GM23338 (cell line): Measurements from ENCODE around the gene PPP2R5A. TPM values are rescaled to one million over a fixed set of nuclear protein-coding genes. Genes with fewer than 3 reads are reported as not detected.

Experiments
- ATAC-seq: fragments of 200-7000 bp; cut with Tn5 transposase; 3 replicates; pipeline ENCODE4 v1.9.1; 2020
- DNase-seq: peaks from one replicate; pipeline ENCODE4 v3.0.0-alpha.2; 2015; ENCODE audit warnings: low spot score
- H2AFZ ChIP-seq: fragments of 200-600 bp; sonication (generic); 2 replicates; pipeline ENCODE4 v1.8.0; 2016; ENCODE audit warnings: antibody characterized with exemption, mild to moderate bottlenecking, moderate library complexity
- H3F3A ChIP-seq: fragments of 200-600 bp; sonication (generic); replicated peaks from 2 replicates; pipeline ENCODE4 v1.8.0; 2017; ENCODE audit warnings: antibody characterized with exemption, mixed run types, low read depth
- H3K27ac ChIP-seq: fragments of 200-600 bp; sonication (generic); 2 replicates; pipeline ENCODE4 v1.6.1; 2016; ENCODE audit warnings: low read depth
- H3K27me3 ChIP-seq: fragments of 200-600 bp; sonication (generic); 2 replicates; pipeline ENCODE4 v1.8.0; 2016; ENCODE audit warnings: mild to moderate bottlenecking, mixed run types, moderate library complexity; ENCODE audit not compliant: insufficient read depth
- H3K36me3 ChIP-seq: fragments of 200-600 bp; sonication (generic); 2 replicates; pipeline ENCODE4 v1.8.0; 2016; ENCODE audit warnings: mild to moderate bottlenecking; ENCODE audit not compliant: insufficient read depth
- H3K4me1 ChIP-seq: fragments of 200-600 bp; sonication (generic); 2 replicates; pipeline ENCODE4 v1.8.0; 2016; ENCODE audit warnings: mild to moderate bottlenecking, moderate library complexity; ENCODE audit not compliant: insufficient read depth
- H3K4me2 ChIP-seq: fragments of 200-600 bp; sonication (generic); 2 replicates; pipeline ENCODE4 v1.7.1; 2017; ENCODE audit warnings: mixed run types
- H3K4me3 ChIP-seq: fragments of 200-600 bp; sonication (generic); 2 replicates; pipeline ENCODE4 v1.6.1; 2016; ENCODE audit warnings: mixed run types
- H3K79me2 ChIP-seq: fragments of 200-600 bp; sonication (generic); replicated peaks from 2 replicates; pipeline ENCODE4 v1.8.0; 2017; ENCODE audit warnings: mild to moderate bottlenecking; ENCODE audit not compliant: insufficient read depth
- H3K9me2 ChIP-seq: fragments of 200-600 bp; sonication (generic); 2 replicates; pipeline ENCODE4 v1.8.0; 2017; ENCODE audit not compliant: insufficient read depth
- H4K20me1 ChIP-seq: fragments of 200-600 bp; sonication (generic); replicated peaks from 2 replicates; pipeline ENCODE4 v1.8.0; 2017; ENCODE audit warnings: mild to moderate bottlenecking; ENCODE audit not compliant: insufficient read depth
- H3K27ac Mint-ChIP-seq: 2 replicates; pipeline ENCODE4 v1.8.0; 2020; ENCODE audit warnings: inconsistent platforms, mild to moderate bottlenecking, moderate library complexity, mixed read lengths
- H3K27me3 Mint-ChIP-seq: 3 replicates; pipeline ENCODE4 v1.8.0; 2022; ENCODE audit warnings: low read depth, mild to moderate bottlenecking, moderate library complexity, mixed read lengths, inconsistent platforms; ENCODE audit not compliant: insufficient read depth, poor library complexity
- H3K36me3 Mint-ChIP-seq: 3 replicates; pipeline ENCODE4 v1.8.0; 2021; ENCODE audit warnings: low read depth, mild to moderate bottlenecking, inconsistent platforms, moderate library complexity, mixed read lengths
- H3K4me1 Mint-ChIP-seq: 3 replicates; pipeline ENCODE4 v1.8.0; 2020; ENCODE audit warnings: mild to moderate bottlenecking, inconsistent platforms, mixed read lengths
- H3K4me3 Mint-ChIP-seq: 3 replicates; pipeline ENCODE4 v1.8.0; 2021; ENCODE audit warnings: moderate library complexity, mild to moderate bottlenecking, inconsistent platforms, mixed read lengths
- H3K9me3 Mint-ChIP-seq: 3 replicates; pipeline ENCODE4 v1.8.0; 2020; ENCODE audit warnings: moderate library complexity, mild to moderate bottlenecking, inconsistent platforms, mixed read lengths
- CREB1 ChIP-seq: fragments of 250-450 bp; sonication (Bioruptor Pico); IDR thresholded peaks from 2 replicates; pipeline ENCODE4 v1.5.0; 2020; ENCODE audit warnings: low read depth, mild to moderate bottlenecking, moderate library complexity
- EZH2 ChIP-seq: fragments of 200-600 bp; sonication (generic); IDR thresholded peaks from one replicate; pipeline ENCODE4 v1.8.0; 2017; ENCODE audit warnings: antibody characterized with exemption, mild to moderate bottlenecking, low read depth; ENCODE audit not compliant: unreplicated experiment
- EZH2phosphoT487 ChIP-seq: fragments of 200-600 bp; sonication (generic); IDR thresholded peaks from one replicate; pipeline ENCODE4 v1.8.1; 2018; ENCODE audit warnings: antibody characterized with exemption; ENCODE audit not compliant: unreplicated experiment
- JUNB ChIP-seq: IDR thresholded peaks from one replicate; pipeline ENCODE4 v1.6.1; 2016; ENCODE audit warnings: antibody characterized with exemption; ENCODE audit not compliant: unreplicated experiment
- STAT1 ChIP-seq: IDR thresholded peaks from one replicate; pipeline ENCODE4 v1.6.1; 2016; ENCODE audit warnings: antibody characterized with exemption; ENCODE audit not compliant: unreplicated experiment
- ZNF331 ChIP-seq: fragments of 250-450 bp; sonication (Bioruptor Pico); IDR thresholded peaks from 2 replicates; pipeline ENCODE4 v1.5.0; 2020; ENCODE audit warnings: low read depth, mild to moderate bottlenecking, moderate library complexity
- polyA plus RNA-seq: library from polyadenylated mRNA; unstranded; fragments of >200 nt; fragmentation: Nextera tagmentation; extraction: Ambion mirVana; gene quantifications from 2 replicates; pipeline ENCODE4 v1.2.1, GENCODE V29; 2016
- small RNA-seq: library from RNA; depleted of rRNA; stranded (forward); fragments of <200 nt; gene quantifications from one replicate; pipeline ENCODE3, GENCODE V24; 2014; ENCODE audit warnings: low replicate concordance
- total RNA-seq: library from RNA; depleted of rRNA; stranded (reverse); fragments of >200 nt; shearing (Covaris generic); gene quantifications from 2 replicates; pipeline ENCODE4 v1.2.3, GENCODE V29; 2014; rRNA removed
- TF ChIP-seq, protein P1 (sequence below): IDR thresholded peaks from 2 replicates; pipeline ENCODE4 v1.6.1; 2016; ENCODE audit warnings: antibody characterized with exemption
- TF ChIP-seq, protein P2 (sequence below), 2 experiments: fragments of 200-600 bp in 1 of 2; sonication (generic) in 1 of 2; conservative IDR thresholded peaks; 2 replicates each; pipeline versions ENCODE4 v1.5.1 to v1.6.1; 2016 to 2017; ENCODE audit warnings: antibody characterized with exemption in 2 of 2, low read depth in 2 of 2, mild to moderate bottlenecking in 2 of 2, moderate library complexity in 1 of 2
- TF ChIP-seq, protein P3 (sequence below): fragments of 250-450 bp; sonication (Bioruptor Pico); IDR thresholded peaks from 2 replicates; pipeline ENCODE4 v1.5.0; 2020; ENCODE audit warnings: mild to moderate bottlenecking, moderate library complexity

Gene PPP2R5A
- total and polyA plus RNA-seq, 2 experiments from 2014 or later: 16.2 to 43.5 TPM

DNA sequence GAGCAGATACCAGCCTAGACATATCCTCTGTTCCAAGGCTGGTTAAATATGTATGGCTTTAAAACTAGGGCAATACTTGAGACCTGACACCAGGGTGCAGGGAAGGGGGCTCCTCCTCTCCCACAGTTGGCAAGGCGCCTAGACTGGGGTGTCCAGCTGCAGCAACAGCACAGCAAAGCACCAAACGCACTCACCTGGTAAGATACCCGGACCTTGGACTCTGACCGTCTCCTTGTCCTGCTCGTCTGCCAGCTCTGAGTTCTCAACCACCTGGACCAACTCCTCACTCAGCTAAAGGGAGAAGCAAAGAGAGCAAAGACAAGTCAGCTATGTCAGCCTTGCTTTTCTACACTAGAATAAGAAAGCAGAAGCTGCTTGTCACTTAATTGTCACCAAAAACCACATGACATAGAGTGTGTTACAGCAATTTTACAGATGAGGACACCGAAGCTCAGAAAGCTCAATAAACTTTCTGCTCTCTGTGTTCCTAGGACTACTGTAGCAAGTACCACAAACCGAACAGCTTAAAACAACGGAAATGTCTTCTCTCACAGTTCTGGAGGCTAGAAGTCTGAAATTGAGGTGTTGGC is 125.1 kb downstream of the PPP2R5A start:
- no peaks in the 10 kb centered on the region for H3K9me2 ChIP-seq
- H3K27ac Mint-ChIP-seq: no peak overlapping the region
- DNase-seq: no peak
- H3K4me1 ChIP-seq: peaks cover 15% of the 10 kb centered on the region
- no peak overlapping the region for H2AFZ ChIP-seq
- peaks cover 11% of the 10 kb centered on the region for H3K27me3 Mint-ChIP-seq
- peaks cover 5% of the 10 kb centered on the region for H3K27me3 ChIP-seq
- H3F3A ChIP-seq: 0 out of 2 replicates have a peak, but pooled peaks cover 5% of the 10 kb centered on the region
- peaks cover 22% of the 10 kb centered on the region; the same call in 1 of the 2 replicates for H4K20me1 ChIP-seq
- peaks cover 31% of the 10 kb centered on the region for H3K36me3 ChIP-seq
- H3K4me3 Mint-ChIP-seq: no peak overlapping the region
- no peak overlapping the region for H3K4me2 ChIP-seq
- peaks cover 59% of the 10 kb centered on the region for H3K36me3 Mint-ChIP-seq
- H3K27ac ChIP-seq: no peak overlapping the region
- peaks cover 28% of the 10 kb centered on the region for H3K79me2 ChIP-seq
- no peaks in the 10 kb centered on the region for H3K9me3 Mint-ChIP-seq
- no peak for TF ChIP-seq STAT1
- TF ChIP-seq EZH2: no peak
- no peak for TF ChIP-seq JUNB
- no peak for TF ChIP-seq ZNF331
- TF ChIP-seq, protein P1, sequence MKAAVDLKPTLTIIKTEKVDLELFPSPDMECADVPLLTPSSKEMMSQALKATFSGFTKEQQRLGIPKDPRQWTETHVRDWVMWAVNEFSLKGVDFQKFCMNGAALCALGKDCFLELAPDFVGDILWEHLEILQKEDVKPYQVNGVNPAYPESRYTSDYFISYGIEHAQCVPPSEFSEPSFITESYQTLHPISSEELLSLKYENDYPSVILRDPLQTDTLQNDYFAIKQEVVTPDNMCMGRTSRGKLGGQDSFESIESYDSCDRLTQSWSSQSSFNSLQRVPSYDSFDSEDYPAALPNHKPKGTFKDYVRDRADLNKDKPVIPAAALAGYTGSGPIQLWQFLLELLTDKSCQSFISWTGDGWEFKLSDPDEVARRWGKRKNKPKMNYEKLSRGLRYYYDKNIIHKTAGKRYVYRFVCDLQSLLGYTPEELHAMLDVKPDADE: no peak
- TF ChIP-seq, protein P2, sequence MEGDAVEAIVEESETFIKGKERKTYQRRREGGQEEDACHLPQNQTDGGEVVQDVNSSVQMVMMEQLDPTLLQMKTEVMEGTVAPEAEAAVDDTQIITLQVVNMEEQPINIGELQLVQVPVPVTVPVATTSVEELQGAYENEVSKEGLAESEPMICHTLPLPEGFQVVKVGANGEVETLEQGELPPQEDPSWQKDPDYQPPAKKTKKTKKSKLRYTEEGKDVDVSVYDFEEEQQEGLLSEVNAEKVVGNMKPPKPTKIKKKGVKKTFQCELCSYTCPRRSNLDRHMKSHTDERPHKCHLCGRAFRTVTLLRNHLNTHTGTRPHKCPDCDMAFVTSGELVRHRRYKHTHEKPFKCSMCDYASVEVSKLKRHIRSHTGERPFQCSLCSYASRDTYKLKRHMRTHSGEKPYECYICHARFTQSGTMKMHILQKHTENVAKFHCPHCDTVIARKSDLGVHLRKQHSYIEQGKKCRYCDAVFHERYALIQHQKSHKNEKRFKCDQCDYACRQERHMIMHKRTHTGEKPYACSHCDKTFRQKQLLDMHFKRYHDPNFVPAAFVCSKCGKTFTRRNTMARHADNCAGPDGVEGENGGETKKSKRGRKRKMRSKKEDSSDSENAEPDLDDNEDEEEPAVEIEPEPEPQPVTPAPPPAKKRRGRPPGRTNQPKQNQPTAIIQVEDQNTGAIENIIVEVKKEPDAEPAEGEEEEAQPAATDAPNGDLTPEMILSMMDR (conservative IDR thresholded peaks at IDR 0.05; ENCODE audit: low read depth in 2 of 2): no peak
- TF ChIP-seq CREB1 (CRISPR knock-in tag): no peak
- no peak for TF ChIP-seq EZH2phosphoT487
- TF ChIP-seq, protein P3, sequence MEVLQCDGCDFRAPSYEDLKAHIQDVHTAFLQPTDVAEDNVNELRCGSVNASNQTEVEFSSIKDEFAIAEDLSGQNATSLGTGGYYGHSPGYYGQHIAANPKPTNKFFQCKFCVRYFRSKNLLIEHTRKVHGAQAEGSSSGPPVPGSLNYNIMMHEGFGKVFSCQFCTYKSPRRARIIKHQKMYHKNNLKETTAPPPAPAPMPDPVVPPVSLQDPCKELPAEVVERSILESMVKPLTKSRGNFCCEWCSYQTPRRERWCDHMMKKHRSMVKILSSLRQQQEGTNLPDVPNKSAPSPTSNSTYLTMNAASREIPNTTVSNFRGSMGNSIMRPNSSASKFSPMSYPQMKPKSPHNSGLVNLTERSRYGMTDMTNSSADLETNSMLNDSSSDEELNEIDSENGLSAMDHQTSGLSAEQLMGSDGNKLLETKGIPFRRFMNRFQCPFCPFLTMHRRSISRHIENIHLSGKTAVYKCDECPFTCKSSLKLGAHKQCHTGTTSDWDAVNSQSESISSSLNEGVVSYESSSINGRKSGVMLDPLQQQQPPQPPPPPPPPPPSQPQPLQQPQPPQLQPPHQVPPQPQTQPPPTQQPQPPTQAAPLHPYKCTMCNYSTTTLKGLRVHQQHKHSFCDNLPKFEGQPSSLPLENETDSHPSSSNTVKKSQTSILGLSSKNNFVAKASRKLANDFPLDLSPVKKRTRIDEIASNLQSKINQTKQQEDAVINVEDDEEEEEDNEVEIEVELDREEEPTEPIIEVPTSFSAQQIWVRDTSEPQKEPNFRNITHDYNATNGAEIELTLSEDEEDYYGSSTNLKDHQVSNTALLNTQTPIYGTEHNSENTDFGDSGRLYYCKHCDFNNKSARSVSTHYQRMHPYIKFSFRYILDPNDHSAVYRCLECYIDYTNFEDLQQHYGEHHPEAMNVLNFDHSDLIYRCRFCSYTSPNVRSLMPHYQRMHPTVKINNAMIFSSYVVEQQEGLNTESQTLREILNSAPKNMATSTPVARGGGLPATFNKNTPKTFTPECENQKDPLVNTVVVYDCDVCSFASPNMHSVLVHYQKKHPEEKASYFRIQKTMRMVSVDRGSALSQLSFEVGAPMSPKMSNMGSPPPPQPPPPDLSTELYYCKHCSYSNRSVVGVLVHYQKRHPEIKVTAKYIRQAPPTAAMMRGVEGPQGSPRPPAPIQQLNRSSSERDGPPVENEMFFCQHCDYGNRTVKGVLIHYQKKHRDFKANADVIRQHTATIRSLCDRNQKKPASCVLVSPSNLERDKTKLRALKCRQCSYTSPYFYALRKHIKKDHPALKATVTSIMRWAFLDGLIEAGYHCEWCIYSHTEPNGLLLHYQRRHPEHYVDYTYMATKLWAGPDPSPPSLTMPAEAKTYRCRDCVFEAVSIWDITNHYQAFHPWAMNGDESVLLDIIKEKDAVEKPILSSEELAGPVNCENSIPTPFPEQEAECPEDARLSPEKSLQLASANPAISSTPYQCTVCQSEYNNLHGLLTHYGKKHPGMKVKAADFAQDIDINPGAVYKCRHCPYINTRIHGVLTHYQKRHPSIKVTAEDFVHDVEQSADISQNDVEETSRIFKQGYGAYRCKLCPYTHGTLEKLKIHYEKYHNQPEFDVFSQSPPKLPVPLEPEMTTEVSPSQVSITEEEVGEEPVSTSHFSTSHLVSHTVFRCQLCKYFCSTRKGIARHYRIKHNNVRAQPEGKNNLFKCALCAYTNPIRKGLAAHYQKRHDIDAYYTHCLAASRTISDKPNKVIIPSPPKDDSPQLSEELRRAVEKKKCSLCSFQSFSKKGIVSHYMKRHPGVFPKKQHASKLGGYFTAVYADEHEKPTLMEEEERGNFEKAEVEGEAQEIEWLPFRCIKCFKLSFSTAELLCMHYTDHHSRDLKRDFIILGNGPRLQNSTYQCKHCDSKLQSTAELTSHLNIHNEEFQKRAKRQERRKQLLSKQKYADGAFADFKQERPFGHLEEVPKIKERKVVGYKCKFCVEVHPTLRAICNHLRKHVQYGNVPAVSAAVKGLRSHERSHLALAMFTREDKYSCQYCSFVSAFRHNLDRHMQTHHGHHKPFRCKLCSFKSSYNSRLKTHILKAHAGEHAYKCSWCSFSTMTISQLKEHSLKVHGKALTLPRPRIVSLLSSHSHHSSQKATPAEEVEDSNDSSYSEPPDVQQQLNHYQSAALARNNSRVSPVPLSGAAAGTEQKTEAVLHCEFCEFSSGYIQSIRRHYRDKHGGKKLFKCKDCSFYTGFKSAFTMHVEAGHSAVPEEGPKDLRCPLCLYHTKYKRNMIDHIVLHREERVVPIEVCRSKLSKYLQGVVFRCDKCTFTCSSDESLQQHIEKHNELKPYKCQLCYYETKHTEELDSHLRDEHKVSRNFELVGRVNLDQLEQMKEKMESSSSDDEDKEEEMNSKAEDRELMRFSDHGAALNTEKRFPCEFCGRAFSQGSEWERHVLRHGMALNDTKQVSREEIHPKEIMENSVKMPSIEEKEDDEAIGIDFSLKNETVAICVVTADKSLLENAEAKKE (CRISPR knock-in tag): no peak
- H3K4me3 ChIP-seq: no peak overlapping the region
- peaks cover 17% of the 10 kb centered on the region for H3K4me1 Mint-ChIP-seq
- ATAC-seq: no peak

Small RNA genes lying within 50 kb of the gene (small RNA-seq; reads per million reads assigned to genes)
- gene SNORA16B: not detected

Other genes with a start within 250 kb of the PPP2R5A start
- 21.8 and 34.0 TPM in 2 replicates for gene INTS7, start 249.9 kb upstream of the PPP2R5A start, total RNA-seq
- gene INTS7, start 249.9 kb upstream of the PPP2R5A start, polyA plus RNA-seq: 10.9 and 12.3 TPM in 2 replicates
- 47.7 and 58.8 TPM in 2 replicates for gene DTL, start 249.7 kb upstream of the PPP2R5A start, total RNA-seq
- gene DTL, start 249.7 kb upstream of the PPP2R5A start, polyA plus RNA-seq: 19.5 and 26.5 TPM in 2 replicates
- gene PACC1, start 129.5 kb downstream of the PPP2R5A start, total RNA-seq: 17.2 and 18.0 TPM in 2 replicates
- 17.1 and 18.8 TPM in 2 replicates for gene PACC1, start 129.5 kb downstream of the PPP2R5A start, polyA plus RNA-seq
- 22.0 and 27.6 TPM in 2 replicates for gene NENF, start 147.5 kb downstream of the PPP2R5A start, total RNA-seq
- gene NENF, start 147.5 kb downstream of the PPP2R5A start, polyA plus RNA-seq: 58.8 and 60.7 TPM in 2 replicates